Cortex of kidney (tissue), 1 donor: Measurements from ENCODE around the gene SLC14A1.

ENCODE experiments used
- DNase-seq: peaks from one replicate; lab custom pipeline; 2025; lab: John Stamatoyannopoulos, UW

Gene SLC14A1

GRCh38 chr18:45722899-45723298, 1.1 kb upstream of the SLC14A1 start:
- no peak for DNase-seq

GRCh38 chr18:45724601-45725000, 620 bp downstream of the SLC14A1 start:
- DNase-seq = no peak

- no peak for DNase-seq
Observed at GRCh38 chr18:45725336-45725735, 1.4 kb downstream of the SLC14A1 start.

- DNase-seq = no peak
Observed at GRCh38 chr18:45726603-45727002, 2.6 kb downstream of the SLC14A1 start.

GRCh38 chr18:45727068-45727467, 3.1 kb downstream of the SLC14A1 start:
- DNase-seq = no peak

GRCh38 chr18:45728336-45729010, 4.5 kb downstream of the SLC14A1 start:
- DNase-seq = no peak

- no peak for DNase-seq
Observed at GRCh38 chr18:45730832-45731575, 7.0 kb downstream of the SLC14A1 start.

- DNase-seq = no peak
Observed at GRCh38 chr18:45731716-45732115, 7.7 kb downstream of the SLC14A1 start.

- no peak for DNase-seq
Observed at GRCh38 chr18:45733535-45733934, 9.6 kb downstream of the SLC14A1 start.

GRCh38 chr18:45734505-45734904, 10.5 kb downstream of the SLC14A1 start:
- DNase-seq = no peak

- no peak for DNase-seq
Observed at GRCh38 chr18:45734944-45735343, 11.0 kb downstream of the SLC14A1 start.

GRCh38 chr18:45738660-45739059, 14.7 kb downstream of the SLC14A1 start:
- no peak for DNase-seq

- DNase-seq = no peak
Observed at GRCh38 chr18:45739268-45739667, 15.3 kb downstream of the SLC14A1 start.

- DNase-seq = no peak
Observed at GRCh38 chr18:45739848-45740247, 15.9 kb downstream of the SLC14A1 start.

GRCh38 chr18:45741056-45741455, 17.1 kb downstream of the SLC14A1 start:
- no peak for DNase-seq

GRCh38 chr18:45745817-45746461, 22.0 kb downstream of the SLC14A1 start:
- DNase-seq = no peak

- no peak for DNase-seq
Observed at GRCh38 chr18:45748501-45748900, 24.5 kb downstream of the SLC14A1 start.

- no peak for DNase-seq
Observed at GRCh38 chr18:45749918-45750689, 26.1 kb downstream of the SLC14A1 start.

GRCh38 chr18:45751766-45752165, 27.8 kb downstream of the SLC14A1 start:
- DNase-seq = no peak

GRCh38 chr18:45752681-45753080, 28.7 kb downstream of the SLC14A1 start:
- DNase-seq = no peak

- no peak for DNase-seq
Observed at GRCh38 chr18:45753286-45753685, 29.3 kb downstream of the SLC14A1 start.

GRCh38 chr18:45755934-45756333, 32.0 kb downstream of the SLC14A1 start:
- DNase-seq = no peak
